ENCODE measurements around the gene ATP6V0E2.
A peak's percentile ranks its signal among the peaks of the same experiment; 100 is the strongest.
"Not testable (repeated sequence)": the region's sequence is repeated elsewhere in the genome, so short reads cannot be mapped to it uniquely, and the experiment has no call there.

Gene ATP6V0E2

DNA sequence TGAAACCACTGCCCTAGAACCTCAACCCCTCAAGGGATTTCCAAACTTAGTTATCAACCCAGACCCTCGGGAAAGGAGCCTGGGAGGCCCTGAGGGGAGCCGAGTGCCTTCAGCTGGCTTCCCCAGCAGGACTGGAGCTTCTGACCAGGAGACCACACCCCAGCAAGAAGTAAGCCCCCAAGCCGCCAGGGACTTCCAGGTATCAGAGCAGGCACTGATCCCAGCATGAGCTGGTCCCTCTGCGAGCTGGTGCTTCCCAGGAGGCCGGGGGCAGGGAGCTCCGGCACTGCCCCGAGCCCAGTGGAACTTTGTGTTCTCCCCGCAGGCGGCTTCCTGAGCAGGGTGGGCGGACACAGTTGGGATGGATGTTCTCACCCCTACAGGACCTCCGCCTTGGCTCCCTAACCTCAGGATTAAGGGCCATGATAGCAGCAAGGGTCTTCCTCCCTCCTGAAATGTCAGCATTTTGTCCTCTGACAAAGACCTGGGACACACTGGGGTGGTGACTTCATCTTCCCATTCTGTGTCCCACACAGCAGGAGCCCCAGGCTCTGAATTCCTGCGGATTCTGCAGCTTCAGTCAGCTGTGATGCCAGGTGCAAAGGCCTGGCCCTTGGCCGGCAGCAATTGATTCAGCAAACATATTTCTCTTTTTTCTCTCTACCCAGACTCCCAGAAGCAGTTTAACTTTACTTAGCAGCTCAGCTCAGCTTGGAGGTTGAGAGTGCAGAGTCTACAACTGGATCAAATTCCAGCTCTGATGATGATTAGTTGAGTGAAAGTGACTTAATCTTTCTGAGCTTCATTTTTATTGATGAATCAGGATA lies 11.6 kb downstream of the ATP6V0E2 start:
- TF ChIP-seq, protein P1, sequence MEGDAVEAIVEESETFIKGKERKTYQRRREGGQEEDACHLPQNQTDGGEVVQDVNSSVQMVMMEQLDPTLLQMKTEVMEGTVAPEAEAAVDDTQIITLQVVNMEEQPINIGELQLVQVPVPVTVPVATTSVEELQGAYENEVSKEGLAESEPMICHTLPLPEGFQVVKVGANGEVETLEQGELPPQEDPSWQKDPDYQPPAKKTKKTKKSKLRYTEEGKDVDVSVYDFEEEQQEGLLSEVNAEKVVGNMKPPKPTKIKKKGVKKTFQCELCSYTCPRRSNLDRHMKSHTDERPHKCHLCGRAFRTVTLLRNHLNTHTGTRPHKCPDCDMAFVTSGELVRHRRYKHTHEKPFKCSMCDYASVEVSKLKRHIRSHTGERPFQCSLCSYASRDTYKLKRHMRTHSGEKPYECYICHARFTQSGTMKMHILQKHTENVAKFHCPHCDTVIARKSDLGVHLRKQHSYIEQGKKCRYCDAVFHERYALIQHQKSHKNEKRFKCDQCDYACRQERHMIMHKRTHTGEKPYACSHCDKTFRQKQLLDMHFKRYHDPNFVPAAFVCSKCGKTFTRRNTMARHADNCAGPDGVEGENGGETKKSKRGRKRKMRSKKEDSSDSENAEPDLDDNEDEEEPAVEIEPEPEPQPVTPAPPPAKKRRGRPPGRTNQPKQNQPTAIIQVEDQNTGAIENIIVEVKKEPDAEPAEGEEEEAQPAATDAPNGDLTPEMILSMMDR (IDR thresholded peaks at IDR 0.05; ENCODE audit: extremely low read depth, insufficient read depth, missing control alignments): no peak
- peak; percentile 2 for DNase-seq (ENCODE audit: low spot score)
- in situ Hi-C loops (cut with MboI; ENCODE audit: low pct_unique_long_range_greater_than_20kb, low sequenced_read_pairs, unreplicated experiment): no loop called here

DNA sequence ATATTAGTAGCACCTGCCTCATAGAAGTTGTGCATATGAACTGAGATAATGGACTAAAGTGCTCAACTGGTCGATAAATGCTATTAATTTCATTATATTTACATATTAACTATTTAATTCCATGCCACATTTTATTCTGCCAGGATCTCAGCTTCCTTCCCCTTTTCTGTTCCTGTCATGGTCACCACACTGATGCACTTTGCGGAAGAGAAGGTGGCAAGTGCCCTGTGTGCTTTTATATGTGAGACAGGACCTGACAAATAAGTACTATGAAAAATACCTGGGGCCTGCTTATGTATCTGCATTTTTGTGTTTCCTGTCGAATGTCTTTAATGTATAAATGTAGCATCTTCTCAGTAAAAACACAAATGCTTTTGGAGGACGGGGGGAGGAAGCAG lies 12.2 kb downstream of the ATP6V0E2 start:
- in situ Hi-C loops (cut with MboI; ENCODE audit: low pct_unique_long_range_greater_than_20kb, low sequenced_read_pairs, unreplicated experiment): no loop called here
- TF ChIP-seq, protein P1 (IDR thresholded peaks at IDR 0.05; ENCODE audit: extremely low read depth, insufficient read depth, missing control alignments): no peak
- DNase-seq (ENCODE audit: low spot score): peak; percentile 1

DNA sequence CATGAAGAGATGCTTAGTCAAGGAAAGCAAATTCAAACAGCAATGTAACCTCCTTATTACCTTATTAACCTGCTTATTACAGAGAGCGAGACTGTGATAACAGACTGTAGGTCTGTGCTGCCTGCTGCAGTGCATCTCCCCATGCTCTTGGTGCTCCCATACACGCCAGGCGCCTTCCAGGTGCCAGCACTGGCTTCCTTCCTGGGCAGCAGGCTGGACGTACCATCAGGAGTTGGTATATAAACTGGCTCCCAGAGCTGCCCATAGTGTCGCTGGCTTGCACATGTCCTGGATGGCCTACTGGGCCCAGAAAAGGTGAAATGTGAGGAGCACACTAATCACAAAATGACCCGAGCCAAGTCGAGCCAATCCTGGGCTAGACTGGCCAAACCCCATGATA lies 13.5 kb downstream of the ATP6V0E2 start:
- TF ChIP-seq, protein P1 (IDR thresholded peaks at IDR 0.05; ENCODE audit: extremely low read depth, insufficient read depth, missing control alignments): no peak
- in situ Hi-C loops (cut with MboI; ENCODE audit: low pct_unique_long_range_greater_than_20kb, low sequenced_read_pairs, unreplicated experiment): no loop called here
- DNase-seq (ENCODE audit: low spot score): no peak

DNA sequence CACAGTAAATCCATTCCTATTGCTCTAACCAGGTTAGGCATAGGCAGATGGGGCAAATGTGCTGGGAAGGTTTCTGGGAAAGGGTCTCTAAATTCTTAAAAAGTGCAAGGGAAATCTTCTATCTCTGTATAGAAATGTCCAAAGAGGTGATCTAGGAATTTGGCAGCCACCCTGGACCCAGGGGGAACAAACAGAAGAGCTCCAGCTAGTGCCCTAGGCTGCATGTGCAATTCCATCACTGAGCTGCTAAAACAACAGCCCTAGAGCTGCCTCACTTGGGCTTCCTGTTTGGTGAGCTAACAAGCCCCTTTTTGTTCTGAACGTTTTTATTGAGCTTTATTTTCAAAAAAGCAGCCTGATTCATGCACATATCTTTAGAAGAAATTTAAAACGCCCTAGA lies 16.9 kb downstream of the ATP6V0E2 start:
- in situ Hi-C loops (cut with MboI; ENCODE audit: low pct_unique_long_range_greater_than_20kb, low sequenced_read_pairs, unreplicated experiment); DNase-seq (ENCODE audit: low spot score): not testable (repeated sequence)

DNA sequence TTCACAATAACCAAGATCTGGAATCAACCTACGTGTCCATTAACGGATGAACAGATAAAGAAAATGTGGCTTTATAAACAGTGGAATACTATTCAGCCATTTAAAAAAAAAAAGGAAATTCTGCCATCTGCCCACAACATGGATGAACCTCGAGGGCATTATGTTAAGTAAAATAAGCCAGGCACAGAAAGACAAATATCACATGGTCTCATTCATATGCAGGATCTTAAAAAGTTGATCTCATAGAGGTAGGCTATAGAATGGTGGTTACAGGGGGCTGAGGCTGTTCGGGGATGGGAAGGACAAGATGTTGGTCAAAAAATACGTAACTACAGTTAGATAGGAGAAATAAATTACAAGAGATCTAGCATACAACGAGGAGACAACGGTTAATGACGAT lies 21.2 kb downstream of the ATP6V0E2 start:
- DNase-seq (ENCODE audit: low spot score); in situ Hi-C loops (cut with MboI; ENCODE audit: low pct_unique_long_range_greater_than_20kb, low sequenced_read_pairs, unreplicated experiment): not testable (repeated sequence)

DNA sequence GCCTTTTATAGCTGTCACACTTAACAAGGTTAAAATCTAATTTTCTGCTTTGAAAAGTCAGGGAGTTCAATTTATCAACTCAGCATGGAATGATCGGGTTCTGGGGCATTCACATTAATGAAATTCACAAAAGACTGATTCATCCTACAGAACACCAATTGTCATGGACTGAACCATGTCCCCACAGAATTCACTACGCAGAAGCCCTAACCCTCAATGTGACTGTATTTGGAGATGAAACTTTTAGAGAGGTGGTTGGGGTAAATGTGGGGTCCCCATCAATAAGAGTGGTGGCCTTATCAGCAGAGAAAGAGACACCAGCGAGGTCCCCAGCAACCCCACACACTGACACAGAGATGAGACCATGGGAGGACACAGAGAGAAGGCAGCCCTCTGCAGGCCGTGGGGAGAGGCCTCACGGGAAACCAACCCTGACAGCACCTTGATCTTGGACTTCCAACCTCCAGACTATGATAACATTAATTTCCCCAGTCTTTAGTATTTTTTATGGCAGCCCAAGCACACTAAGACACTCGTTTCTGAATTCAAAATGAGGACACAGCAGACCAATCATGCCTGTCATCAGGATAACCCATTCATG lies 34.1 kb downstream of the ATP6V0E2 start:
- DNase-seq (ENCODE audit: low spot score); in situ Hi-C loops (cut with MboI; ENCODE audit: low pct_unique_long_range_greater_than_20kb, low sequenced_read_pairs, unreplicated experiment): not testable (repeated sequence)

DNA sequence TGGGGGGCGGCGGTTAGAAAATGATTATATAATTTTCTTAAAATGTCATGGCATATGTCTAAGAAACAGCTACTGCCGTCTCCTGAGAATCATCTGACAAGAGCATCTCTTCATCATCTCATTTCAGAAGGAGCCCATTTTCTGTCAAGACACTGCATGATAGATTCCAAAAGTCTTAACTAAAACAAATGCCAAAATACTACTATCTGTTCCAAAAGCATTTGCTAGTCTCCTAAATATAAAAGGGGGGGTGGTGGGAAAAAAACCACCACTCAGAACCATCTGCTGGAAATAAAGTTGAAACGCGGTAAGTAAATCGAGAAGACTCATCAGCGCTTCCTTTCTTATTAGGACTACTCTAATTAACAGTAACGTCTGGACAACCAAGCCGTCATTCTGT lies 36.5 kb downstream of the ATP6V0E2 start:
- DNase-seq (ENCODE audit: low spot score); in situ Hi-C loops (cut with MboI; ENCODE audit: low pct_unique_long_range_greater_than_20kb, low sequenced_read_pairs, unreplicated experiment): not testable (repeated sequence)

DNA sequence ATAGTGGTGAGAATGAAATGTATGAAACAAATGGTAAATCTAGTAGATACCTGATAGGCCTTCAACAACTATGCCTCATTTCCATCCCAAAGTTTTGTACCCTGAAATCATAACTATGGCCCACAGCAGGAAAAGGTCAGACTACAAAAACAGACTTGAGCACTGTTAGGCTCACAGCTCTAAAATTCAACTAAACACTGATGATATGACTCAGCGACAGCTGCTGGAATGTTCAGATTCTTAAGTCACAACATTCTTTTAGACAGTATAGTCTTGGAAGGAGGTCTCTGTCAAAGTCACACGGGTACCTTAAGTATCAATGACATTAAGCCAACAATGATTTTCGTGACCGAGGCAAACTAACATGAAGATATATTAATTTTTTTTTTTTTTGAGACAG lies 38.4 kb downstream of the ATP6V0E2 start:
- in situ Hi-C loops (cut with MboI; ENCODE audit: low pct_unique_long_range_greater_than_20kb, low sequenced_read_pairs, unreplicated experiment); DNase-seq (ENCODE audit: low spot score): not testable (repeated sequence)

DNA sequence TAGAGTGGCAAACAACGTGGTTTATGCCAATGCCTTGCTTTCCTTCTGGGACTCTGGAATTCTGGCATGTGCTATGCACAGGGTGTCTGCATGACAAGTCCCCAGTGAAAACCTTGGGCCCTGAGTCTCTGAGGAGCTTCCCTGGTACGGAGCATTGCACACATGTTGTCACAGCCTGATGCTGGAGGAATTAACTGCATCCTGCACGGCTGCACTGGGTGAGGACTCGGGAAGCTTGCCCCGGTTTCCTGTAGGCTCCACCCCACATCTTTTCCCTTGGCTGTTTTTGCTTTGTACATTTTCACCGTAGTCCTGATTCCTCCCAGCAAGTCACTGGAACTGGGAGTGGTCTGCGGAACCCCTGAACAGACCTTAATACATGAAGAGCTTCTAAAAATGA lies 52.6 kb downstream of the ATP6V0E2 start:
- DNase-seq (ENCODE audit: low spot score); in situ Hi-C loops (cut with MboI; ENCODE audit: low pct_unique_long_range_greater_than_20kb, low sequenced_read_pairs, unreplicated experiment): not testable (repeated sequence)

Data from GM13977 (cell line).